ENCODE data around the gene OSBPL10. TPM values are rescaled to one million over a fixed set of nuclear protein-coding genes. Genes with fewer than 3 reads are reported as not detected.

OSBPL10 gene
- total RNA-seq, 2 donors from 2014 or later = 82.8 to 127 TPM

GRCh38 chr3:31980530-31981205 lies 394 bp downstream of the OSBPL10 start:
- H3K27ac ChIP-seq = peak overlapping the region; percentile 81 to 83
- WGBS = under 1% methylated on average over 33 of the region's 66 CpGs
- no peaks in the 10 kb centered on the region for H3K36me3 ChIP-seq
- peak overlapping the region; percentile 60 to 73 for H3K4me3 ChIP-seq
- DNase-seq (ENCODE audit: low spot score) = peak; percentile 78
- intact Hi-C loops (cut with DNase I) = loop anchor here (5.0 kb wide), 2 partner anchors 127 to 178 kb away; partner anchors contain the start of gene GPD1L
- no peaks in the 10 kb centered on the region for H3K9me3 ChIP-seq
- H3K27me3 ChIP-seq (replicated peaks; ENCODE audit: insufficient read depth) = no peaks in the 10 kb centered on the region
- no peaks in the 10 kb centered on the region for H3K4me1 ChIP-seq (replicated peaks)
- TF ChIP-seq, protein P1, sequence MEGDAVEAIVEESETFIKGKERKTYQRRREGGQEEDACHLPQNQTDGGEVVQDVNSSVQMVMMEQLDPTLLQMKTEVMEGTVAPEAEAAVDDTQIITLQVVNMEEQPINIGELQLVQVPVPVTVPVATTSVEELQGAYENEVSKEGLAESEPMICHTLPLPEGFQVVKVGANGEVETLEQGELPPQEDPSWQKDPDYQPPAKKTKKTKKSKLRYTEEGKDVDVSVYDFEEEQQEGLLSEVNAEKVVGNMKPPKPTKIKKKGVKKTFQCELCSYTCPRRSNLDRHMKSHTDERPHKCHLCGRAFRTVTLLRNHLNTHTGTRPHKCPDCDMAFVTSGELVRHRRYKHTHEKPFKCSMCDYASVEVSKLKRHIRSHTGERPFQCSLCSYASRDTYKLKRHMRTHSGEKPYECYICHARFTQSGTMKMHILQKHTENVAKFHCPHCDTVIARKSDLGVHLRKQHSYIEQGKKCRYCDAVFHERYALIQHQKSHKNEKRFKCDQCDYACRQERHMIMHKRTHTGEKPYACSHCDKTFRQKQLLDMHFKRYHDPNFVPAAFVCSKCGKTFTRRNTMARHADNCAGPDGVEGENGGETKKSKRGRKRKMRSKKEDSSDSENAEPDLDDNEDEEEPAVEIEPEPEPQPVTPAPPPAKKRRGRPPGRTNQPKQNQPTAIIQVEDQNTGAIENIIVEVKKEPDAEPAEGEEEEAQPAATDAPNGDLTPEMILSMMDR (IDR thresholded peaks at IDR 0.05) = peak in 3 of 4 experiments; percentile 7 to 28 (median 18)
- TF ChIP-seq POLR2A (IDR thresholded peaks at IDR 0.05) (no peak), POLR2AphosphoS5 (IDR thresholded peaks at IDR 0.05) (no peak)

DNA sequence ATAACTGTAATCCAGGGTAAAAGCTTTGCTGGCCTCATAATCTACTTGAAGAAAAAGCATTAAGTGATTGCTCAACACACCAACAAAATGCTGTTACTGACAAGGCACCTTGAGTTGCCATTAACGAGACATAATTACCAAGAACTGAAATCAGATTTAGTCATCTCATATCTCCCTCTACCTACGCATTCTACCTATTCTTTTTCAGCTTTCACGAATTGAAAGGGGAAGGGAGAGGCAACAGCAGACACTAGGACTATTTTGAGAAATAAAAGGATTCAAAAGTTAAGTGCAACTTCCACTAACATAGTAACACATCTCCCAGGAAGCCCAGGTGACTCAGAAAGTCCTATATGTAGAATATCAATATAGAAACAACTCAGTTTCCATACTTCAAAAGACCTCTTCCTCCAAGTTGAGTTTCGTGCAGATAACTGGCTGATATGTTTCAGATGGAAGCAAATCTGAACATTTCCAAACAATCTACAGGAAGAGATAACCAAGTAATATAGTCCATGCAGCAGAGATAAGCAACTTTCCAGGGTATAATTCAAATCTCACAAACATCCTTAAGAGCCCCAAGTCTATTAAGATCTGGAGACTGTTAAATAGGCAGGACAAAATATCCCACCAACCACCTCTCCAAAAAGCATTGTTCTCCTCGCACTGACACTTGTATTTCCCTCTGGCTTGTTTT lies 1.9 kb downstream of the OSBPL10 start:
- Histone ChIP-seq H3K9me3 (no peaks in the 10 kb centered on the region), H3K27me3 (replicated peaks; ENCODE audit: insufficient read depth) (no peaks in the 10 kb centered on the region), H3K4me3 (no peak overlapping the region), H3K4me1 (replicated peaks) (no peaks in the 10 kb centered on the region), H3K27ac (no peak overlapping the region), H3K36me3 (no peaks in the 10 kb centered on the region)
- intact Hi-C loops (cut with DNase I) = no loop called here
- no peak for DNase-seq (ENCODE audit: low spot score)
- TF ChIP-seq, protein P1 (IDR thresholded peaks at IDR 0.05) = no peak
- no peak for TF ChIP-seq POLR2A (IDR thresholded peaks at IDR 0.05)
- no peak for TF ChIP-seq POLR2AphosphoS5 (IDR thresholded peaks at IDR 0.05)
- WGBS = 79% methylated on average over 5 of the region's 5 CpGs

- Histone ChIP-seq H3K4me3 (no peak overlapping the region), H3K4me1 (replicated peaks) (no peaks in the 10 kb centered on the region), H3K27ac (no peak overlapping the region), H3K9me3 (no peaks in the 10 kb centered on the region), H3K27me3 (replicated peaks; ENCODE audit: insufficient read depth) (no peaks in the 10 kb centered on the region), H3K36me3 (no peaks in the 10 kb centered on the region)
- intact Hi-C loops (cut with DNase I) = no loop called here
- TF ChIP-seq POLR2AphosphoS5 (IDR thresholded peaks at IDR 0.05) (no peak), POLR2A (IDR thresholded peaks at IDR 0.05) (no peak)
- TF ChIP-seq, protein P1 (IDR thresholded peaks at IDR 0.05) = no peak
- WGBS = 53% methylated on average over 4 of the region's 4 CpGs
- DNase-seq (ENCODE audit: low spot score) = no peak
These were observed 2.5 kb downstream of the OSBPL10 start for GRCh38 chr3:31978553-31978952.

- no peaks in the 10 kb centered on the region for H3K4me1 ChIP-seq (replicated peaks)
- DNase-seq (ENCODE audit: low spot score) = no peak
- H3K9me3 ChIP-seq = no peaks in the 10 kb centered on the region
- no peaks in the 10 kb centered on the region for H3K27me3 ChIP-seq (replicated peaks; ENCODE audit: insufficient read depth)
- WGBS = 62% methylated on average over 2 of the region's 2 CpGs
- TF ChIP-seq, protein P1 (IDR thresholded peaks at IDR 0.05) = no peak
- no peak for TF ChIP-seq POLR2AphosphoS5 (IDR thresholded peaks at IDR 0.05)
- no peak for TF ChIP-seq POLR2A (IDR thresholded peaks at IDR 0.05)
- H3K36me3 ChIP-seq = no peaks in the 10 kb centered on the region
- intact Hi-C loops (cut with DNase I) = no loop called here
- no peak overlapping the region for H3K27ac ChIP-seq
- H3K4me3 ChIP-seq = no peak overlapping the region
These were observed 3.3 kb downstream of the OSBPL10 start for GRCh38 chr3:31977736-31978135.

Data from prostate gland (tissue), 2 donors.